Adrenal gland (tissue), 19 donors: ENCODE data around the gene GRM5. TPM values are rescaled to one million over a fixed set of nuclear protein-coding genes. Genes with fewer than 3 reads are reported as not detected.
"Not testable (repeated sequence)": the region's sequence is repeated elsewhere in the genome, so short reads cannot be mapped to it uniquely, and the experiment has no call there.

Experiments used
- DNase-seq, 7 donors: peaks; one replicate each; pipeline ENCODE4 v3.0.0-alpha.2; 2019 to 2020
- H3K27ac ChIP-seq, 5 donors: fragments of 200-600 bp; sonication (generic) in 4 of 5; 1 replicate in 3 of 5; 2 replicates in 2 of 5; pipeline versions ENCODE4 v1.5.1 to v1.8.0; 2016 to 2020; ENCODE audit warnings: mild to moderate bottlenecking in 1 of 5
- H3K27me3 ChIP-seq: fragments of 200-600 bp; 2 replicates; pipeline ENCODE4 v1.8.0; 2021
- H3K36me3 ChIP-seq, 2 donors: fragments of 200-600 bp; replicated peaks in 1 of 2; 1 replicate in 1 of 2; 2 replicates in 1 of 2; pipeline versions ENCODE4 v1.5.1 to v1.8.0; 2018 to 2022
- H3K4me1 ChIP-seq, 2 donors: fragments of 200-600 bp; replicated peaks in 1 of 2; 1 replicate in 1 of 2; 2 replicates in 1 of 2; pipeline versions ENCODE4 v1.5.1 to v1.8.0; 2018 to 2021
- H3K4me3 ChIP-seq, 4 donors: fragments of 200-600 bp; sonication (generic) in 3 of 4; one replicate each; pipeline ENCODE4 v1.5.1; 2016 to 2018
- H3K9me3 ChIP-seq, 3 donors: fragments of 200-600 bp; sonication (generic) in 1 of 3; replicated peaks in 1 of 3; 1 replicate in 2 of 3; 2 replicates in 1 of 3; pipeline versions ENCODE4 v1.5.1 to v1.8.0; 2016 to 2021
- POLR2A ChIP-seq, 2 donors: fragments of 450-650 bp; IDR thresholded peaks; one replicate each; pipeline ENCODE4 v1.6.1; 2017; ENCODE audit warnings: antibody characterized with exemption in 2 of 2, mild to moderate bottlenecking in 2 of 2, moderate library complexity in 1 of 2
- WGBS, 4 donors: extraction: QIAGEN DNeasy Blood & Tissue Kit in 2 of 4; methylation state at CpG; one replicate each; pipeline versions ENCODE4 v1.1.5 to v1.1.7; 2013 to 2017; 5-methylcytosine and 5-hydroxymethylcytosine counted together
- intact Hi-C, 2 donors: fragments of 100-400 bp; cut with DNase I; formaldehyde crosslinking; loops; one replicate each; pipeline versions ENCODE4 v1.14.1 to v1.15.0; 2022 to 2023
- long read RNA-seq, 10 donors: library from polyadenylated mRNA in 3 of 10; unstranded in 2 of 10; stranded (forward) in 1 of 10; transcript quantifications; one replicate each; pipeline ENCODE4 v2.0.0 and lab custom pipeline, GENCODE V29; 2021 to 2026
- polyA plus RNA-seq, 3 donors: library from polyadenylated mRNA; stranded (reverse); fragments of 200-250 nt in 2 of 3; fragments of 350-450 nt in 1 of 3; fragmentation: Illumina TruSeq in 1 of 3; extraction: RNeasy Lipid Tissue Mini Kit (QIAGEN cat#74804) in 1 of 3; gene quantifications; one replicate each; pipeline ENCODE4 v1.2.3, GENCODE V29; 2013 to 2014
- total RNA-seq, 9 donors: library from RNA; depleted of rRNA in 4 of 9; stranded (reverse); fragments of >200 nt in 4 of 9; fragments of 120-200 nt in 1 of 9; fragmentation: NEBNext Ultra II Directional in 1 of 9; extraction: Animal tissue kit (Norgen Biotek cat#: 25700) in 1 of 9; gene quantifications; one replicate each; pipeline versions ENCODE4 v1.1.0 to v1.2.4, GENCODE V29; 2013 to 2023
- TF ChIP-seq, protein P1 (sequence below), 6 experiments: fragments of 450-650 bp in 4 of 6; fragments of 200-600 bp in 2 of 6; sonication (generic) in 1 of 6; IDR thresholded peaks; 1 replicate in 5 of 6; 2 replicates in 1 of 6; pipeline versions ENCODE4 v1.5.1 to v1.8.0; 2016 to 2021; ENCODE audit warnings: antibody characterized with exemption in 6 of 6, mild to moderate bottlenecking in 2 of 6, moderate library complexity in 1 of 6
- donor health status: healthy with polysubstance abuse.
- donor health status: Bipolar disorder and iron deficiency.
- donor health status: DM: yes; HTN: yes; CAD: no.
- donor health status: DM: no; HTN: no; CAD: no.
- donor health status: DM: no; HTN: no; CAD: no.
- donor health status: DM: yes; HTN: yes; CAD: no.

The GRM5 gene
- total RNA-seq (under 1 TPM in 3 of 9 donors, not detected in 6; 0.07 to 0.33 (median 0.28) TPM), polyA plus RNA-seq (under 1 TPM in 1 of 3 donors, not detected in 2; under 0.01 TPM)
- long read RNA-seq, donor 1, result 0 reads
- long read RNA-seq, donor 2, result 0 reads
- long read RNA-seq, donor 3, result 0 reads
- long read RNA-seq, donor 4, result 0 reads
- long read RNA-seq, donor 5, result 0 reads
- long read RNA-seq, donor 6, result 0 reads
- long read RNA-seq, donor 7, result 0 reads
- long read RNA-seq, donor 8, result 0 reads
- long read RNA-seq, donor 9, result 0 reads
- long read RNA-seq, donor 10, result 0 reads

DNA sequence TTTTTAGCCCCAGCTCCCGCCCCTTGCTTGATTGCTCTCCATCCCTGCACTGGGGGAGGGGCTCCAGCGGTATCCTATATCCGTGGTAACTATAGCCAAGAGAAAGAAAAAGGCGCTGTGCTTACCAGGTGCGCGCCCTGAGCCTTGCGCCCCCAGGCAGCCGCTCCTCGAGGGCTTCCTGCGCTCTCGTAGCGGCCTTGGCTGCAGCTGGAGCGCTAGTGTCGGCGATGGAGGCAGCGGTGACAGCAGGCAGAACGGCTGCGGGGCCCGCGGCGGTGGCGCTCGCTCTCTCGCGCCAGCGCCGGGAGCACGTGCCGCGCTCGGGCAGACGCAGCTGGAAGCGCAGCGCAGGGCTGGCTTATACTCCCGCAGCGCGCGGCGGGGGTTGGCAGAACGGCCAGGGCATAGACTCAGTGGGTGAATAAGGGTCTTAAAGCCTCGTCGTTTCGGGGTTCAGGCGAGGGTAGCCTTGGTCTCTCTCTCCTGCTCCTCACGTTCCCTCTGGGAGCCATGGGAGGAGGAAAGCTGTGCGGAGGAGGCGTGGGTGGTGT is at the start of gene GRM5:
Gene GRM5, minus strand, starts transcription at position 332 of the 551 bp plus-strand sequence. CDS start 18,110 bp downstream, outside the sequence.
- H3K9me3 ChIP-seq, intact Hi-C loops, H3K27ac ChIP-seq, DNase-seq, H3K36me3 ChIP-seq, H3K4me1 ChIP-seq, H3K27me3 ChIP-seq, H3K4me3 ChIP-seq: not testable (repeated sequence)
- WGBS, 4 donors, result 2 to 6% (median 3%) methylated on average over 10 to 47 of the region's 47 CpGs

DNA sequence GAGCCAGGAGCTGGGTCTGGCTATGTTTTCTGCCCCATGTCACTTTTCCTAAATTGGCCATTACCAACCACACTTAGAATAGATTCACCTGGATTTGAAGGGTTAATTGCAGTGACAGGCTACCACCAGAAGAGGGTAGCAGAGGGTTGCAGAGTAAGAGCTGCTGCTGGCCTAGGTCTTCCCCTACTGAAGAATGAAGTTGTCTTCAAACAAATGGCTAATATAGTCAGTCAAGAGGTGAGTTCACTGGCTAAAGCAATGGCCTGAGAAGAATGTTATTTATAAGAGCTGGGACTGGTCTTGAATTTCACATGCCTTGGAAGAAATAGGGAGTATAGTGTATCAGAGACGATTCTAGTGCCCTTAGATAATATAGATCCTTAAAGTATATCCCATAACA is 32.2 kb upstream of the GRM5 start:
- H3K27ac ChIP-seq, intact Hi-C loops, H3K4me1 ChIP-seq, H3K4me3 ChIP-seq, H3K36me3 ChIP-seq, H3K27me3 ChIP-seq, H3K9me3 ChIP-seq: not testable (repeated sequence)
- WGBS, 4 donors, result 81 to 100% (median 91%) methylated on average over 1 of the region's 1 CpG
- TF ChIP-seq, protein P1, sequence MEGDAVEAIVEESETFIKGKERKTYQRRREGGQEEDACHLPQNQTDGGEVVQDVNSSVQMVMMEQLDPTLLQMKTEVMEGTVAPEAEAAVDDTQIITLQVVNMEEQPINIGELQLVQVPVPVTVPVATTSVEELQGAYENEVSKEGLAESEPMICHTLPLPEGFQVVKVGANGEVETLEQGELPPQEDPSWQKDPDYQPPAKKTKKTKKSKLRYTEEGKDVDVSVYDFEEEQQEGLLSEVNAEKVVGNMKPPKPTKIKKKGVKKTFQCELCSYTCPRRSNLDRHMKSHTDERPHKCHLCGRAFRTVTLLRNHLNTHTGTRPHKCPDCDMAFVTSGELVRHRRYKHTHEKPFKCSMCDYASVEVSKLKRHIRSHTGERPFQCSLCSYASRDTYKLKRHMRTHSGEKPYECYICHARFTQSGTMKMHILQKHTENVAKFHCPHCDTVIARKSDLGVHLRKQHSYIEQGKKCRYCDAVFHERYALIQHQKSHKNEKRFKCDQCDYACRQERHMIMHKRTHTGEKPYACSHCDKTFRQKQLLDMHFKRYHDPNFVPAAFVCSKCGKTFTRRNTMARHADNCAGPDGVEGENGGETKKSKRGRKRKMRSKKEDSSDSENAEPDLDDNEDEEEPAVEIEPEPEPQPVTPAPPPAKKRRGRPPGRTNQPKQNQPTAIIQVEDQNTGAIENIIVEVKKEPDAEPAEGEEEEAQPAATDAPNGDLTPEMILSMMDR (IDR thresholded peaks at IDR 0.05), result peak; percentile 29 to 60 (median 44)
- peak in 3 of 7 donors; percentile 3 to 51 (median 17) for DNase-seq

DNA sequence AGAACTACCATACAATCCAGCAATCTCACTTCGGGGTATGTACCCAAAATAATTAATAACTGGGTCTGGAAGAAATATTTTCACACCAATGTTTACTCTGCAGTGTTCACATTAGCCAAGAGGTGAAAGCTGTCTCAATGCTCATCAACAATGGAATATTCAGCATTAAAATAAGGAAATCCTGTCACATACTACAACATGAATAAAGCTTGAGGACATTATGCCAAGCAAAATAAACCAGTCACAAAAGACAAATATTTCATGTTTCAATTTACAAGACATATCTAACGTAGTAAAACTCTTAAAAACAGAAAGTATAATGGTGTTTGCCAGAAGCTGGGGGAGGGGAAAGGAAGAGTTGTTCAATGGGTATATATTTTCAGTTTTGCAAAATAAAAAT is 28.0 kb upstream of the GRM5 start:
- not testable (repeated sequence) for H3K4me3 ChIP-seq

DNA sequence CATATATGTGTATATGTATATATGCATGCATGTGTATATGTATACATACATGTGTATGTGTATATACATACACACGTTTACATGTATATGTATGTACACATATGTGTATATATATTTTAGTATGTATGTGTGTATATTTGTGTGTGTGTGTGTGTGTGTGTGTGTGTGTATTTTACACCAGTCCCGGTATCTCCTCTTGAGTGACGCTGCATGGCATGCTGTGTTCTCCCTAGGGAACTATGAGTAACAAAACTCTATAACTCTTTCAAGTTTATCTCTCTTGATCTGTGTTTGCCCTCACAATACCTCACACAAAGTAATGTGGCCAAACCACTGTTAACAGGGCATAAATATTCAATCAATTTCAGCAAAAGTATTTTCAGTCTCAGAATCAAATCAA is 19.2 kb upstream of the GRM5 start:
- DNase-seq, H3K4me1 ChIP-seq, H3K9me3 ChIP-seq, H3K27me3 ChIP-seq, H3K4me3 ChIP-seq, H3K36me3 ChIP-seq, intact Hi-C loops, H3K27ac ChIP-seq: not testable (repeated sequence)
- 45 to 64% (median 55%) methylated on average over 3 of the region's 3 CpGs for WGBS, 4 donors

More for the DNA sequence above, 28.0 kb upstream of the GRM5 start:
- H3K27ac ChIP-seq, H3K27me3 ChIP-seq, H3K36me3 ChIP-seq, H3K4me1 ChIP-seq, H3K9me3 ChIP-seq, intact Hi-C loops, DNase-seq: not testable (repeated sequence)
- WGBS, 4 donors, result 42 to 51% (median 50%) methylated on average over 2 of the region's 2 CpGs

GRCh38 chr11:89070911-89071310 is 5.1 kb upstream of the GRM5 start:
- H3K27me3 ChIP-seq, H3K9me3 ChIP-seq, intact Hi-C loops, H3K36me3 ChIP-seq, DNase-seq, H3K27ac ChIP-seq, H3K4me3 ChIP-seq, H3K4me1 ChIP-seq: not testable (repeated sequence)
- WGBS, 4 donors, result 37 to 60% (median 49%) methylated on average over 1 of the region's 1 CpG

DNA sequence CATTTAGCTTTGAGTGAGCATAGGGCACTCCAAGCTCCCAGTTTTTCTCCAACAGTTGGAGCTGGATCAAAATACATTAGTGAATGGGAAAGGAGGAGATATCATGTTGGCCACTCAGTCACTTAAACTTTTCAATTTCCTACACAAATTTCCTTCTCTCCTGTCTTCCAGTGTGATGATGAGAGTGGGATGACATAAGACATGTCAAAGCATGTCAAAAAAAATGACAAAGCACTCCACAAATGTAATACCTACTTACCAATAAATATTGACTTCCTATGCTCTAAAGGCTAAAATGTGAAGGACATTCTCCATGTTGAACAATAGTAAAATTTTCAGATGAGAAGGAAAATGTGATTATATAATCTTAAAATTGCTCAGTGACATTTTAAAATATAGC is 1.5 kb upstream of the GRM5 start:
- no peak overlapping the region for H3K27ac ChIP-seq

More for the DNA sequence above, 1.5 kb upstream of the GRM5 start:
- Histone ChIP-seq H3K36me3 (no peaks in the 10 kb centered on the region), H3K4me3 (no peak overlapping the region), H3K4me1 (no peaks in the 10 kb centered on the region), H3K9me3 (no peaks in the 10 kb centered on the region), H3K27me3 (peaks cover 4% of the 10 kb centered on the region)
- TF ChIP-seq POLR2A (IDR thresholded peaks at IDR 0.05), result no peak
- TF ChIP-seq, protein P1 (IDR thresholded peaks at IDR 0.05), result no peak
- DNase-seq, result no peak
- intact Hi-C loops, result no loop called here
